ENCODE data around the gene MAGEB17.
"Not testable (repeated sequence)": the region's sequence is repeated elsewhere in the genome, so short reads cannot be mapped to it uniquely, and the experiment has no call there.

Gene MAGEB17

DNA sequence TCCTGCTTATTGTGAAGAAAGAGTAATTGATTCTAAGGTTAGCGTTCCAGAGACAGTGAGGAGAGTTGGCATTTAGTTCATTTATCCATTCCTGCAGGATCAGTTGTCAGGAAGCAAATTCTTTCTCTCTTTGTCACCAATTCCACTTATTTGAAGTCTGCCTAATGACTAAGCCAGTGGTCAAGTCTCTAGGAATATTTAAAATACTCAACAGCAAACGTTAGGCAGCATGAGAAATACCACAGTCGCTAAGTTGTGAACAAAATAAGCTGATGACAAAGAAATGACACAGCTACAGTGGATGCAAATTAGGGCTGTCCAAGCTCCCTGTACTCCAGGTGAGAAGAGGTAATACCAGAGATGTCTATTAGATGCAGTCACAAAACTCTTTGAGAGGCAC, 6.6 kb upstream of the MAGEB17 start:
- DNase-seq, result peak; percentile 54

DNA sequence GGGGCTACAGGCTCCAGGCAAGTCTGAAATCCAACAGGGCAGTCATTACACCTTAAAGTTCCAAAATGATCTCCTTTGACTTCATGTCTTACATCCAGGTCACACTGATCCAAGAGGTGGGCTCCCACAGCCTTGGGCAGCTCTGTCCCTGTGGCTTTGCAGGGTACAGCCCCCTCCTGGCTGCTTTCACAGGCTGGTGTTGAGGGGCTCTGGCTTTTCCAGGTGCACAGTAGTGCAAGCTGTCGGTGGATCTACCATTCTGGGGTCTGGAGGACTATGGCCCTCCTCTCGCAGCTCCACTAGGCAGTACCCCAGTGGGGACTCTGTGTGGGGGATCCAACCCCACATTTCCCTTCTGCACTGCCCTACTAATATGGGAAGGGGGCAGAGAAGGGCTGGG, 6.1 kb upstream of the MAGEB17 start:
- DNase-seq, result not testable (repeated sequence)

DNA sequence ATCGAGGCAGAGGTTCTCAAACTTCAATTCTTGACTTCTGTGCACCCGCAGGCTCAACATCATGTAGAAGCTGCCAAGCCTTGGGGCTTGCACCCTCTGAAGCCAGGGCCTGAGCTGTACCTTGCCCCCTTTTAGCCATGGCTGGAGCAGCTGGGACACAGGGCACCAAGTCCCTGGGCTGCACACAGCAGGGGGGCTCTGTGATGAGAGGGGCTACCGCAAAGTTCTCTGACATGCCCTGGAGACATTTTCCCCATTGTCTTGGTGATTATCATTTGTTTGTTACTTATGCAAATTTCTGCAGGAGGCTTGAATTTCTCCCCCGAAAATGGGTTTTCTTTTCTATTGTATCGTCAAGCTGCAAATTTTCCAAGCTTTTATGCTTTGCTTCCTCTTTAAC, 4.9 kb upstream of the MAGEB17 start:
- DNase-seq, result no peak

DNA sequence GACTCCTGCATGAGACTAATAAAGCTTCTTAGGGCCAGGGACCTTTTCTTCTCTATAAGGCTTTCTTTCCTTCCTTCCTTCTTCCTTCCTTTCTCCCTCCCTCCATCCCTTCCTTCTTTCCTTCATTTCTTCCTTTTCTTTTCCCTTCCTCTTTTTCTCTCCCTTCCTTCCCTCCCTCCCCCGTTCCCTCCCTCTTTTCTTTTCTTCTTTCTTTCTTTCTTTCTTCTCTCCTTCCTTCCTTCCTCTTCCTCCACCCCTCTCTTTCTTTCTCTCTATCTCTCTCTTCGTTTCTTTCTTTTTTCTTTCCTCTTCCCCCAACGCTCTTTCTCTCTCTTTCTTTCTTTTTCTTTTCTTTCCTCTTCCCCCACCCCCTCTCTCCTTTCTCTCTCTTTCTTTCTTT, 2.5 kb upstream of the MAGEB17 start:
- DNase-seq, result no peak

DNA sequence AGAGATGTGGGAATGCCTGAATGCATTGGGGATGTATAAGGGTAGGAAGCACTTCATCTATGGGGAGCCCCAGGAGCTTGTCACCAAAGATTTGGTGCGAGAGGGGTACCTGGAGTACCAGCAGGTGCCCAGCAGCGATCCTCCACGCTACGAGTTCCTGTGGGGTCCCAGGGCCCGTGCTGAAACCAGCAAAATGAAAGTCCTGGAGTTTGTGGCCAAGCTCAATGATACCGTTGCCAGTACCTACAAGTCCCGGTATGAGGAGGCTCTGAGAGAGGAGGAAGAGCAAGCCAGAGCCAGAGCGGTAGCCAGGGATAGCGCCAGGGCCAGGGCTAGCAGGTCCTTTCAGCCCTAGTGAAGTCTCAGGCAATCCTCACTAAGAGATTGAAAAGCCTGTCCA, 3.8 kb downstream of the MAGEB17 start:
- no peak for DNase-seq

DNA sequence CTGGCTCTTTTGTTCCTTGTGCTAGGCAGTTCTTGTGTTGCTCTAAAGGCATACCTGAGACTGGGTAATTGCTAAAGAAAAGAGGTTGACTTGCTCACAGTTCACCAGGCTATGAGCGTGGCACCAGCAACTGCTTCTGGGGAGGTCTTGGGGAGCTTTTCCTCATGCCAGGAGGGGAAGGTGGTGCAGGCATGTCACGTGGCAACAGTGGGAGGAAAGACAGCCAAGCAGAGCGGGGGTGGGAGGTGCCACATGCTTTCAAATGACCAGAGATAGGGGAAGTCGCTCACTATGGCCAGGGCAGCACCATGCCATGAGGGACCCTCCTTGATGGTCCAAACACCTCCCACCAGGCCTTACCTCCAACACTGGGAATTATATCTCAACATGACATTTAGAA, 4.7 kb downstream of the MAGEB17 start:
- no peak for DNase-seq

DNA sequence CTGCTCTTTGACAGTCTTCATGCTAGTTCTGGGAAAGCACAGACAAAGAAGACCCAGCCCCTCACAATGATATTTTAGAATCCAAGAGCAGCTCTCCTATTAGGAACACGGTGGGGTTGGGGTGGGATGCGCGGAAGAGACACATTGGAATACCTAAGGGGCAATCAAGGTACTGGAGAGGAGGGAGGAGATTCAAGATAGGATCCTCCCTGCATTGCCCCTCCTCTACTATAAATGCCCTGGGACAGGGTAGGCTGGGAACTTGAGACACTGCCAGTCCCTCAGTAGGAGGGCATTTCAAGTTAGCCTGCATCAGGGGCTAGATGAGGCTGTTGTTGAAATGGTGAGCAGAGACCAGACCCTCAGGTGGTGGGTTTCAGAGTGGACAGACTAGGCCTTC, 5.1 kb downstream of the MAGEB17 start:
- DNase-seq, result no peak

DNA sequence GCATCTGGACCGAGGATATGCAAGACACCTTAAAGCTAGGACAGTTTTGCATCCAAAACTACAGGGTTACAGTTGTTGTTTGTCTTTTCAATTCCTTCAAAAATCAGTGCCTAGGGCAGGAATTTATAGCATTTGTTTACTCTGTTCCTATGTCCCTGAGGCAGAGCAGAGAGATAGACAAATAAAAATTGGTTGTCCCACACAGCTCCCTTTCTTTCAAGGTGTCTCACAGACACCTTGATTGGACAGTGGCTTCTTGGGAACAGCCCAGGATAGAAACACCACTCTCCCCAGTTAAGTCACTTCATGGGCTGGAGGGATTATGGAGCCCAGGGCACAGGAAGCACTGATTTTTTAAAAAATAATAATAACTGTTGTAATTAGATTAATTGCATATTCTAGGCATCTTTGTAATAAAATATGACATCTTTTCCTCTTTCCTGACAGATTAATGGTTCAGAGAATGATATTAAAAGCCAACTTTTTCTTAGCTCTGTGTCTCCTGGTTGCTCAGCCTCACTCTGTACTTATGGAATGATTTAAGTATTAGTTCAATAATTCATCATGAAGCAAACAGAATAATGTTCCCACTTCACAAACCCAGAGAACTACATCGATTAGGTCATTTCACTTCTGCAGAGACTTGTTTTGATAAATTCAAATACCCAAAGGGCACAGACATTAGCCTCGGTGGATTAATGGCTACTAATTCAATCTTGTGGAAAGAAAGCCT, 8.2 kb downstream of the MAGEB17 start:
- DNase-seq, result no peak

DNA sequence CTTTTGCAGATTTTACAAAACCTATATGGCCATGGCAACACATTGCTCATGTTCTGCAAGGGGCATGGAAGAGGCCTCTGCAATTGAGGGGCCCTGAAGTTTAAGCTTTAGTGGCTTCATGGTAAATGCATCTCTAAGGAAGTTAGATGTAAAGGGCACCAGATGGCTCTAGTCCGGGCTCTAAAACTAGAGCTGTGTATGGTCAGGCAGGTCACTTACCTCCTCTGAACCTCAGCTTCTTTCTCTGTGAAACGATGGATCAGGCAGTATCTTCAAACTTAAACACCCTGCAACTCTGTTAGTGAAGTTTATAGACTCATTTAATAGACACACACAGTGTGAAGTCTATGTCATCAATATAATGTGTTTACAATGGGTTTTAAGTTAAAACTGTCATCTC, 10.0 kb downstream of the MAGEB17 start:
- no peak for DNase-seq

DNA sequence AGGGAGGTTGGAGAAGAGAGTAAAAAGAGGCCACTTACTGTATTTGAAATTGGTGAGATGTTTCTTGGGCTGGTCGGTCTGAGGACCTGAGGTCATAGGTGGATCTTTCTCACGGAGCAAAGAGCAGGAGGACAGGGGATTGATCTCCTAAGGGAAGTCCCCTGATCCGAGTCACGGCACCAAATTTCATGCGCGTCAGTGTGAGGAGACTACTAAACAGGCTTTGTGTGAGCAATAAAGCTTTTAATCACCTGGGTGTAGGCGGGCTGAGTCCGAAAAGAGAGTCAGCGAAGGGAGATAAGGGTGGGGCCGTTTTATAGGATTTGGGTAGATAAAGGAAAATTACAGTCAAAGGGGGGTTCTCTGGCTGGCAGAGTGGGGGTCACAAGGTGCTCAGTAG, 16.6 kb downstream of the MAGEB17 start:
- not testable (repeated sequence) for DNase-seq

DNA sequence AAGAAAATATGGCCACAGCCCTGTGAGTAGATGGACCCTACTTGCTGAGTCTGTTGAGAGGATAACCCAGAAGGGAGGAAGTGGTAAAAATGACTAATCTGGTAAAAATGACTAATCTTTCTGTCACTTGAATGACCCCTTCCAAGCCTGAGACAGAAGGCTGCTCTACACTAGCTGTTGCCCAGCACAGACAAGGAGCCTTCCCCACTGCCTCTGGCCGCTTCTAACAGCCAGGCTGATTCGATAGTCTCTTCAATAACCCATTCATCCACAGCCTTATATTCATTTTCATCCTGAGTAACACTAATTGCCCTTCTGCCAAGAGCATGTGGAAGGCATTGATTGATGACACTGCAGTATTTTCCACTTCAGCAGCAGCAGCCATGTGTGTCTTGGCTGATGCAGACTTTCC, 18.4 kb downstream of the MAGEB17 start:
- DNase-seq, result no peak

DNA sequence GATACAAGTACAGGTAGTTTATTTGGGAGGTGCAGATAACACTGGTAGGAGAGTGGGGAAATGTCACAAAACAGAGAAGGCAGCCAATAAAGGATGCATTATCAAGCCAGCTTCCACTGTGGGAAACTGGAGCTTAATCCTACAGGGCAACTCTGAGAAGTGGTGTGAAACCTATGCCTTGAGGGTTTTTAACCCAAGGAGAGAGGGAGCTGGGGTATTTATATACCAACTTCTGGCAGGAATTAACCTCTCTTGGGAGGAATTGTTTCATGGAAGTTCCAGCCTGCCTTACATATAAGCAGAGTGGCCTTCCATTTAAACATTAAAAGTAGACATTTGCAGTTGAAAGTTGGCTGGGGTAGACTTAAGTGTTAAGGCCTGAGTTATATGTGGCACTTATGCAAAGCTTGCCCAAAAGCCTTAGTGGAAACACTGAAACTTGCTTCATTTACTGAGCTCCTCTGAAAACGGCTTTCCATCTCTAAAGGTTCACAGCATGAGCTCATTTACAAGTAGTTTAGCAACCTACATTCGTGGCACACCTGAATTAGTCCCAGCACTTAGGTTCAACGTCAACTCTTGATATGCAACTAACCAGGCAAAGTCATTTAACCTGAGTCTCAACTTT, 19.2 kb downstream of the MAGEB17 start:
- DNase-seq, result no peak

DNA sequence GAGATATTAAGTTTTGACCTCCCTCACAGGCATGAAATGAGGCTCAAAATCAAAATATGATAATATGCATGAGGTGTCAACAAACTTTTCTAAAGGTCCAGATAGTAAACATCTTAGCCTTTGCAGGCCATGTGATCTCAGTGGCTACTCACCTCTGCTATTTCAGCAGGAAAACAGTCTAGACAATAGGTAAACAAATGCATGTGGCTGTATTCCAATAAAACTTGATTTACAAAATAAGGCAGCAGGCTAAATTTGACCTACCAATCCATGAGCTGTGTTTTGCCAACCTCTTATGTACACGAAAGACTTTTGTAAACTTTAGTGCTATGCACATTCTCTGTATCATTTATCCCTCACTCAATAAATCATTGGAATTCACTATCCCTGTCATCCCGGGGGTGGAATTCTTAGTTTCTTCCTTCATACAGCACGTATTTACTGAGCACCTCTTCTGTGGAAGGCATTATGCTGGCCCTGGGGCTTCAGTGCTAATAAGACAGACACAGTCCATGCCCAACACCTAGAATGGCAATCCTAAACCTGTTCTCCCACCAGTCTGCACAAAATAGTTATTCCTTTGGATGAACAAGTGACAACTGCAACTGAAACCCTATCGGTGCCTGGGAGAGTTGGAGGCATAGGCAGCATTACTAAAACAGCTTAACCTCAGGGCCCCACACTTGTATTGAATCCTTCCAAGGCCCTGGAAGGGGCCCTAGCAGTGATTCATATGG, 19.9 kb downstream of the MAGEB17 start:
- DNase-seq, result no peak

DNA sequence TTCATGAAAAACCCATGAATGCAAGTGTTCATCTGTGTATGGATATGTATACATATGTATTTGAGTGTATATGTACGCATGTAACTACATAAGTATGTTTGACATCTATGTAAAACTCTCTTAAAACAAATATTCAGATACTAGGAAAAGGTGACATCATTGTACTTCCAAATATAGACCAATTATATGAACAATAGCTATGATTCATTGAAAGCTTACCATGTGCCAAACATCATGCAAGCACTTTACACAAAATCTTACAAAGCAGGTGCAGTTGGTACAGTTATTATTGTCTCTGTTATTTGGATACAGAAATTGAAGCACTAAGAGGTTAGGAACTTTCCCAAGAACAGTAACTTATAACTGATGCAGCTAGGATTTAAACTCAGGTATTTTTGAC, 21.4 kb downstream of the MAGEB17 start:
- DNase-seq, result no peak

DNA sequence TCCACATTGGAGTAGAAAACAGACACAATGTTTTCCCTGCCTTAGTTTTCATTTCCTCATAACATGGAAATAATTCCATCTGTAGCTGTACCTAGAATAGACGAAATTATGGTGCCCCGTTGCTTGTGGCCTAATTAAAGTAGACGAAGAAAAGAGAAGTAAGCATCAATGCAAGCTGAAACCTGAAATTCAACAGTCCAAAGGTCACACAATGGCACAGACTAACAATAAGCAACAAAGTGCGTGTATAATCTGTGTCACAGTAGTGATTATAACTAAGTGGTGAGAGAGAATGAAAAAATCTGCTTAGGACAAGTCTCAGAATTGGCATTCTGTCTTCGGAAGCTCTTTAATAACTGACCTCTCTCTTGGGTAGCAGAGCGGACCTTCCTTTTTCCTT, 24.3 kb downstream of the MAGEB17 start:
- no peak for DNase-seq

DNA sequence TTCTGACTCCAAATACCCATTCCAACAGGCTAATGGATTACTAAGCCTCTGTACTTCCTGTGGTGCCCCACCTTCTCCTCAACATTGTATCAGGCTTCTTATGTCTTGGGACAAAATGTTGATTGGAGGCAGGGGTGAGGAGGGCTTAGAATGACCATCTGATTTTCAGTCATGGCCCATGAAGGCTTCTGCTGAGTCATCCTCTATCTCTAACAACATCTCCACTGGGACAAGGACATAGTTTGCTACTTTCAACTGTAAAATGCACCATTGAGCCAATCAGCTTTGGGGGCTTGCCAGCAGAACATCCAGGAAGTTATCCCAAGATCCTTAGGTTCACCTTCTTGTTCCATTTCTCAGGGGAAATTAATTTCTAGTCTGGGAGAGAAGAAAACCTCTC, 29.5 kb downstream of the MAGEB17 start:
- DNase-seq, result no peak

DNA sequence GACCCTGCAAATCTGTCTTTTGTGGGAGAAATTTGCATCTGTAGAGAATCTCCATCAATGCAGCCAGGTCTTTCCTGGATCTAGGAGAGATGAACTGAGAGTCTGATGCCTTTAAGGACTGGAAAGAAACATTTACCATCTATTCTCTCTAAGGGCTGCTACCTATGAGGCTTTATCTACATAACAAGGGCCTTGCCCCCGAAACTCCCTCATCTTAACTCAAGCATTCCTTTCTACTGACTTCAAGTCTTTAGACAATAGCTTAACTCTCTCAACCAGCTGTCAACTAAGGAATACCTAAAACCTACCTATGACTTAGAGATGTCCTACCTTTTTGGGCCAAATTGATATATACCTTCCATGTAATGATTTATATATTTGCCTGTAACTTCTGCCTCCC, 32.1 kb downstream of the MAGEB17 start:
- DNase-seq, result no peak

DNA sequence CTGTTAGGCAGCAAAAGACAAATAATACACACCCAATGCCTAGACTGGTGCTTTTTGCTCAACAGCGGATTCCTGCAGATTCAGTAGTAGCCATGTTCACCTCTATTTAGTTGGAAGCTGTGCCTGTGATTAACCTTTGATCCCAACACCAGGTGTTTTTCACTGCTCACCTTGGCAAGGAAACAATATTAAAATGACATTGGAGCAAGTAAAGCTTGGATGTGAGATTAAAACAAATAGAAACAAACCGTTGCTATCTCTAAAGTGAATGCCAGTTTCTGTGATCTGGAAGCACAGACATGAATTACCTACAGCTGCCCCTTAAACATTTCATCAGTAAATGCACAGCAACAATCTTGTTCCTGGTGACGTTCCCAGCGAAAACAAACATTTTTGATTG, 35.7 kb downstream of the MAGEB17 start:
- DNase-seq, result no peak

DNA sequence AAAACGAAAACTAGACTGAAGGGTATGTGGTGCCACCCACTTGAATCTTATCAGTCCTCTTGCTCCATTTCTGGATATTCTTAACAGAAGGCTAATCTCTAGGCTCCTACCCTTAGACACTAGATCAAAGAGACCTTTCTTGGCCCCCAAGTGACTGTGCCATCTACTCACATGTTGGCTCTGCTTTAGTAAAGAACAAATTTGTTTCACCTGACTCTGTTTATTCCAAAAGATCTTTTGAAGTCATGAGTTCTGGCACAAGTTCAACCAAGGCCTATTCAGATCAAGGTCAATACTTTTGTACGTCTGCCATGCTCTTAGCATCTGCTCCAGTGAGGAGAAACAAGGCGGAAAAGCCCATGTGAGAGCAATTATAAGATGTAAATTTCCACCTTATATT, 37.3 kb downstream of the MAGEB17 start:
- DNase-seq, result no peak

DNA sequence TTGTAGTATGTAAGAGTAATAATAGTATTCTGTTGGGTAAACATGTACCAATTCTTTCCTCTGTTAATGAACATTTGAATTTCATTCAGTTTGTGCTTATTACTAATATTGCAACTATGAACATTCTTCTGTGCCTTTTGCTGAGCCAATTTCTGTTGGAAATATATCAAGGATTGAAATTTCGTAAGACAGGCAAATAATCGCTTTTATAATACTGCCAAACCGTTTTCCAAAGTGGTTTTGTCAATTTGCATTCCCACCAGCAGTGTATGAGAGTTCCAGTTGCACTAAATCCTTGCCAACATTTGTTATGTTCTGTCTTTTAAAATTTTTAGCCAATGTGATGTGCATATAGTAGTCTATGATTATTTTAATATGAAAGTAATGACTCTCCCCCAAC, 38.6 kb downstream of the MAGEB17 start:
- no peak for DNase-seq

DNA sequence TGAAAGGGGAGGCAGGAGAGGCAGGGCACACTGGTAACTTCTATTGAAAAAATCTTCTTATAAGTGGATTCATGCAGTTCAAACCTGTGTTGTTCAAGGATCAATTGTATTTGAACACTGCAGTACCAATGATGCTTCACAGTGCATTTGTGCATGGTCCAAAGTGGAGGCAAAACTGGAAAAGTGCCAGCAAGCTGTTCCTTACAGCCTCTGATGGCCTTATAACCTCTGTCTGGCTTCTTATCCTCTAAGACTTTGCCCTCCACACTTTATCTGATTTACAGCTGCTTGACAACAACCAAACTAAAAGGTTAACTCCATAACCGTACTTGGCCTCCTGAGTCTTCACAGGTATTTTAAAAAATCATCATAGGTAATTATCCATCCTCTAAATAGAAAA, 40.4 kb downstream of the MAGEB17 start:
- DNase-seq, result no peak

DNA sequence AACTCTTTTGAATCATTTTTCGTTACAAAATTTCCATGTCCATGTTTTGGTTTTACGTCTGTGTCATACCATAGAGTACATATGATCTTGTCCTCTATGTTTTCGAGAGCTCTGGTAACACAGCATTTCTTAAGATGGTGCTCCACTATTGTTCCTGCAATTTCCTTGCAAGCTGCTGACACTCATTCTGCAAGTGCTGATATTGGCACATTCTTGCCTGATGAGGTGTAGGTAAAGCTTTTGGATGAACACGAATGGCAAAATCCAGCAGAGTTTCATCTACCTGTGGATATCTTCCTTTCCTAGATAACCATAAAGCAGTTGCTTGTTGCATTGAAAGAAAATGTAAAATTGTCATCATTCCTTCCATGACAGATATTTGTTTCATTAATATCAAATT, 41.3 kb downstream of the MAGEB17 start:
- no peak for DNase-seq

DNA sequence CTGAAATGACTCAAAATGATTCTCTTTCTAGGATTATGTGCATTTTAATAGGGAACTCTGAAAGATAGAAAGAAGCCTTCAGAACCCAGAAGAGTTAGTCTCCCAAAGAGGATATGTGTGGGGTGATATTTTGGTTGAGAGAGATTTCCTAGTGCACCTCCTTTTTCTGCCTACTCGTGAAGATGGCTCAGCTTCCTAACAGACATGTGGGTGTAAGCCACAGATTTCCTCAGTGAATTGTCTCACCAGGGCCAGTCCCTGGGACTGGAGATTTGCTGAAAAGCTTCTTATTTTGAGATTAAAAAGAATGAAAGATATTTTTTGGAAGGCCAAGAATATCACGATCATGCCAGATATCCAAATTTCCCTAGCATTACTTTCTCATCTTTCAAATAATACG, 42.8 kb downstream of the MAGEB17 start:
- DNase-seq, result no peak

DNA sequence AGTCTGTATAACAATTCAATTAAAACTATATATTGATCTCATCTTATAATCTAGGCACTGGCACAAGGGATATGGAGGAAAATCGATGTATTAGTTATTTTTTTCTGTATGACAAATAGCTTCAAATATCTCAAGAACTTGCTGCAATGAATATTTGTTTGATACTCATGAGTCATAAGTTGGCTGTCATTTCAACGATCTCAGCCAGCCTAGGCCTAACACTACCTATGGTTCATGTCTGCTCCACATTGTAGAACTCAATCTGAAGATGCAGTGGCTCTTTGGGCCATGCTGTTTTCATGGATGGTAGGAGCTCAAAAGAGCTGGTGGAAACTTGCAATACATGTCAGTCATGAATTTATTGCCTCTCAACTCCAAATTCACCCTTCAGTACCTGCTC, 44.7 kb downstream of the MAGEB17 start:
- no peak for DNase-seq

Measured in 8988T (cell line).